A549 (cell line): ENCODE measurements around the gene MANSC1. TPM values are rescaled to one million over a fixed set of nuclear protein-coding genes. Genes with fewer than 3 reads are reported as not detected.

Experiments
- ATAC-seq, 2 experiments: fragments of 200-7000 bp in 1 of 2; fragments of >200 bp in 1 of 2; cut with Nextera tagmentation in 1 of 2; cut with Tn5 transposase in 1 of 2; 3 replicates each; pipeline versions ENCODE4 v1.8.0 to v1.9.1; 2018 to 2020; ENCODE audit warnings: mild to moderate bottlenecking in 1 of 2, moderate library complexity in 1 of 2
- CTCF ChIA-PET: fragments of 300-600 bp; sonication (Branson Sonifier 250); formaldehyde crosslinking; extraction: SDS; loops from one replicate; lab custom pipeline; 2021; ENCODE audit warnings: antibody characterized with exemption, inconsistent platforms; lab: Yijun Ruan, JAX
- POLR2A ChIA-PET: fragments of 350-600 bp; formaldehyde crosslinking; extraction: SDS; loops from one replicate; lab custom pipeline; 2021; ENCODE audit warnings: antibody characterized with exemption, inconsistent platforms; lab: Yijun Ruan, JAX
- DNase-seq, 2 experiments: peaks; one replicate each; pipeline versions ENCODE4 v3.0.0 to v3.0.0-alpha.2; 2011 to 2016; ENCODE audit warnings: low read depth in 1 of 2, low spot score in 1 of 2
- FAIRE-seq: peaks from 2 replicates; lab custom pipeline; 2011; peaks lifted over from hg19 to GRCh38; lab: Jason Lieb, UNC
- H3K27ac ChIP-seq, 2 experiments: fragments of >200 bp; sonication (Bioruptor Twin); formaldehyde crosslinking; 3 replicates each; pipeline ENCODE4 v1.5.1; 2016 to 2017
- H3K4me1 ChIP-seq: fragments of >200 bp; sonication (Bioruptor Twin); formaldehyde crosslinking; 3 replicates; pipeline ENCODE4 v1.6.1; 2016
- H3K4me2 ChIP-seq: fragments of >200 bp; sonication (Bioruptor Twin); formaldehyde crosslinking; 3 replicates; pipeline ENCODE4 v1.6.1; 2016
- H3K4me3 ChIP-seq: fragments of >200 bp; sonication (Bioruptor Twin); formaldehyde crosslinking; 3 replicates; pipeline ENCODE4 v1.5.1; 2016
- H3K9me3 ChIP-seq: fragments of >200 bp; sonication (Bioruptor Twin); formaldehyde crosslinking; 3 replicates; pipeline ENCODE4 v1.6.1; 2016
- CHD4 ChIP-seq: fragments of 200-600 bp; sonication (generic); IDR thresholded peaks from 2 replicates; pipeline ENCODE4 v1.6.1; 2016; ENCODE audit warnings: antibody characterized with exemption, mild to moderate bottlenecking, borderline replicate concordance
- HDAC2 ChIP-seq: fragments of 200-600 bp; sonication (generic); IDR thresholded peaks from 2 replicates; pipeline ENCODE4 v1.6.1; 2016
- HOXB5 ChIP-seq: fragments of 250-450 bp; sonication (Bioruptor Pico); IDR thresholded peaks from 2 replicates; pipeline ENCODE4 v1.5.0; 2020; ENCODE audit warnings: mild to moderate bottlenecking, moderate library complexity
- KDM1A ChIP-seq: fragments of 200-600 bp; sonication (generic); IDR thresholded peaks from 2 replicates; pipeline ENCODE4 v1.6.1; 2016; ENCODE audit warnings: low read depth, mild to moderate bottlenecking
- RNF2 ChIP-seq: fragments of 200-600 bp; sonication (generic); IDR thresholded peaks from 2 replicates; pipeline ENCODE4 v1.6.1; 2016; ENCODE audit warnings: low read depth, mild to moderate bottlenecking, antibody characterized with exemption, moderate library complexity, borderline replicate concordance
- SREBF2 ChIP-seq: fragments of 450-650 bp; IDR thresholded peaks from 2 replicates; pipeline ENCODE4 v1.6.1; 2014; ENCODE audit warnings: mild to moderate bottlenecking, moderate library complexity
- WGBS: methylation state at CpG from one replicate; pipeline ENCODE4 v1.1.6; 2017; ENCODE audit errors: missing lambda C conversion rate; 5-methylcytosine and 5-hydroxymethylcytosine counted together
- polyA plus RNA-seq, 4 experiments: library from polyadenylated mRNA; depleted of rRNA in 3 of 4; stranded (reverse); fragments of >200 nt; fragmentation: RNase III in 1 of 4; extraction: RNeasy Plus Mini Kit Qiagen cat#74134 plus additional on column Dnase treatment in 1 of 4; gene quantifications; 2 replicates in 3 of 4; 3 replicates in 1 of 4; pipeline ENCODE4 v1.2.3, GENCODE V29; 2011 to 2017
- TF ChIP-seq, protein P1 (sequence below): fragments of >200 bp; sonication (Bioruptor Twin); formaldehyde crosslinking; IDR thresholded peaks from 3 replicates; pipeline ENCODE4 v1.5.1; 2016
- TF ChIP-seq, protein P2 (sequence below): fragments of 450-650 bp; IDR thresholded peaks from 2 replicates; pipeline ENCODE4 v1.6.1; 2014; ENCODE audit warnings: antibody characterized with exemption
- TF ChIP-seq, protein P3 (sequence below): IDR thresholded peaks from 2 replicates; pipeline ENCODE4 v1.6.1; 2012; ENCODE audit warnings: low read depth, borderline replicate concordance
- TF ChIP-seq, protein P4 (sequence below): fragments of 250-450 bp; sonication (Bioruptor Pico); IDR thresholded peaks from 2 replicates; pipeline ENCODE4 v1.5.0; 2021; ENCODE audit warnings: mild to moderate bottlenecking, moderate library complexity, borderline replicate concordance
- TF ChIP-seq, protein P5 (sequence below): fragments of 200-600 bp; sonication (generic); IDR thresholded peaks from 2 replicates; pipeline ENCODE4 v1.6.1; 2016; ENCODE audit warnings: antibody characterized with exemption, mild to moderate bottlenecking, moderate library complexity

The MANSC1 gene
- polyA plus RNA-seq, 2 of the 4 experiments (the other 2 are of a cell fraction): 3.7 to 3.9 TPM

DNA sequence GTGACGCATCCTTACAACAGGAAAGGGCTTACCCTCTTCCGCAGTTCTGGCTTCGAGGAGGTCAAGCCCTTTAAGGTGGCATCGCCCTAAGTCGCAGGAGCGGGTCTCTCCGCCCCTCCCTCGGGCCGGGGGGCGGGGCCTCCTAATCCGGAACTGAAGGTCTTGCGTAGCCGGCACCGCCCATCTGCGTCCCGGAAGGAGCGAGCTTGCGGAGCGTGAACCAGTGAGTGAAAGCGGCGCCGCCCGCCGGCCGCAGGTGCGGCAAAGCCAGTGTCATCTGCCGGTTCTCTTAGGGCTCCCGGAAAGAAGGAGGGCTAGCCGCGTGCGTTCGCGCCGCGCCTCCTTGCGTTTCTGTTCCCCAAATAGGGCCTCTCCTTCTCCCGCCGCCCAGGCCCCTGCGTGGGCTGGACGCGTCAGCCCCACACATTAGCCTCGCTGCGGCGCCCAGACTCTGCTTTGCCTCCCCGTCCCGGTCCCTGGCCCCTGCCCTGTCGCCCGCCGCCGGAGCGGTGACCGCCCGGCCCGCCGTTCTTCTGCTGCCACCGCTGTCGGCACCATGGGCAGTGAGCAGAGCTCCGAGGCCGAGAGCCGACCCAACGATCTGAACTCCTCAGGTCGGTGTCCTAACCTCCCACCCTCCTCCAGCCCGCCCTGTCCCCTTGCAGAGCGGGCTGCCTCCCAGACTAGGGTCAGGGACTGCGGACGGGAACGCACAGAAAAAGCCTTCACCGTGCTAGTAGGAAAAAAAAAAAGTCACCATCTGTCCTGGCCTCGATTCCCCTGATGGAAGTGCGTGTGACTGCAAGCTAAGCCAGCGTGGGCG, 7.1 kb upstream of the MANSC1 start, which contains the start of gene BORCS5 (continued):
- TF ChIP-seq, protein P1, sequence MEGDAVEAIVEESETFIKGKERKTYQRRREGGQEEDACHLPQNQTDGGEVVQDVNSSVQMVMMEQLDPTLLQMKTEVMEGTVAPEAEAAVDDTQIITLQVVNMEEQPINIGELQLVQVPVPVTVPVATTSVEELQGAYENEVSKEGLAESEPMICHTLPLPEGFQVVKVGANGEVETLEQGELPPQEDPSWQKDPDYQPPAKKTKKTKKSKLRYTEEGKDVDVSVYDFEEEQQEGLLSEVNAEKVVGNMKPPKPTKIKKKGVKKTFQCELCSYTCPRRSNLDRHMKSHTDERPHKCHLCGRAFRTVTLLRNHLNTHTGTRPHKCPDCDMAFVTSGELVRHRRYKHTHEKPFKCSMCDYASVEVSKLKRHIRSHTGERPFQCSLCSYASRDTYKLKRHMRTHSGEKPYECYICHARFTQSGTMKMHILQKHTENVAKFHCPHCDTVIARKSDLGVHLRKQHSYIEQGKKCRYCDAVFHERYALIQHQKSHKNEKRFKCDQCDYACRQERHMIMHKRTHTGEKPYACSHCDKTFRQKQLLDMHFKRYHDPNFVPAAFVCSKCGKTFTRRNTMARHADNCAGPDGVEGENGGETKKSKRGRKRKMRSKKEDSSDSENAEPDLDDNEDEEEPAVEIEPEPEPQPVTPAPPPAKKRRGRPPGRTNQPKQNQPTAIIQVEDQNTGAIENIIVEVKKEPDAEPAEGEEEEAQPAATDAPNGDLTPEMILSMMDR: peak; percentile 43
- peak; percentile 49; the same call in 1 of the 2 replicates for TF ChIP-seq RNF2
- TF ChIP-seq, protein P2, sequence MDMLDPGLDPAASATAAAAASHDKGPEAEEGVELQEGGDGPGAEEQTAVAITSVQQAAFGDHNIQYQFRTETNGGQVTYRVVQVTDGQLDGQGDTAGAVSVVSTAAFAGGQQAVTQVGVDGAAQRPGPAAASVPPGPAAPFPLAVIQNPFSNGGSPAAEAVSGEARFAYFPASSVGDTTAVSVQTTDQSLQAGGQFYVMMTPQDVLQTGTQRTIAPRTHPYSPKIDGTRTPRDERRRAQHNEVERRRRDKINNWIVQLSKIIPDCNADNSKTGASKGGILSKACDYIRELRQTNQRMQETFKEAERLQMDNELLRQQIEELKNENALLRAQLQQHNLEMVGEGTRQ: 0 out of 2 replicates have a peak, but pooled peaks have one; percentile 8
- TF ChIP-seq, protein P3, sequence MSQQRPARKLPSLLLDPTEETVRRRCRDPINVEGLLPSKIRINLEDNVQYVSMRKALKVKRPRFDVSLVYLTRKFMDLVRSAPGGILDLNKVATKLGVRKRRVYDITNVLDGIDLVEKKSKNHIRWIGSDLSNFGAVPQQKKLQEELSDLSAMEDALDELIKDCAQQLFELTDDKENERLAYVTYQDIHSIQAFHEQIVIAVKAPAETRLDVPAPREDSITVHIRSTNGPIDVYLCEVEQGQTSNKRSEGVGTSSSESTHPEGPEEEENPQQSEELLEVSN: peak; percentile 77
- TF ChIP-seq, protein P4, sequence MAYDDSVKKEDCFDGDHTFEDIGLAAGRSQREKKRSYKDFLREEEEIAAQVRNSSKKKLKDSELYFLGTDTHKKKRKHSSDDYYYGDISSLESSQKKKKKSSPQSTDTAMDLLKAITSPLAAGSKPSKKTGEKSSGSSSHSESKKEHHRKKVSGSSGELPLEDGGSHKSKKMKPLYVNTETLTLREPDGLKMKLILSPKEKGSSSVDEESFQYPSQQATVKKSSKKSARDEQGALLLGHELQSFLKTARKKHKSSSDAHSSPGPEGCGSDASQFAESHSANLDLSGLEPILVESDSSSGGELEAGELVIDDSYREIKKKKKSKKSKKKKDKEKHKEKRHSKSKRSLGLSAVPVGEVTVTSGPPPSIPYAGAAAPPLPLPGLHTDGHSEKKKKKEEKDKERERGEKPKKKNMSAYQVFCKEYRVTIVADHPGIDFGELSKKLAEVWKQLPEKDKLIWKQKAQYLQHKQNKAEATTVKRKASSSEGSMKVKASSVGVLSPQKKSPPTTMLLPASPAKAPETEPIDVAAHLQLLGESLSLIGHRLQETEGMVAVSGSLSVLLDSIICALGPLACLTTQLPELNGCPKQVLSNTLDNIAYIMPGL: 0 out of 2 replicates have a peak, but pooled peaks have one; percentile 29

DNA sequence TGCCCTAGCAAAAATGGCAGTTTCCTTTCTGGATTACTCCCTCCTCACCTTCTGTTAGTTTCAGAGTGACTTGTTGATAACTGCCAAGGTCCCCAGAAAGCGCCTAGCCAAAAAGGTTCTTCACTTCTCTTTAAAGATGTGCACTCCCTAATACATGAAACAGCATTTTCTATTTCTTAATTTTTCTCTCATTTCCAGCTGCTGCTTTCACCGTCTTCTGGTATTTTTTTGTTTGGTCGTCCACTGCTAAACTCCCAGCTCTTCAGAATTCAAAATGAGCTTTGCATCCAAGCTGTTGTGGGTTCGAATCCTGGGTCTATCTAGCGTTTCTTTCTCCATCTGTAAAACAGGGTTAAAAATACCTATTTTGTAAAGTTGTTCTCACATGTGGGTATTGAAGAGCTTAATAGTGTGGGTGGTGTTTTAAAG, 6.4 kb upstream of the MANSC1 start:
- H3K4me3 ChIP-seq: peak overlapping the region; percentile 73
- no peaks in the 10 kb centered on the region for H3K9me3 ChIP-seq
- H3K4me2 ChIP-seq: peak overlapping the region; percentile 92
- WGBS: 23% methylated on average over 5 of the region's 5 CpGs
- ChIA-PET POLR2A (interaction anchor here (0.6 to 1.6 kb wide), 11 partner anchors 9 to 1783 kb away, joined by 3 to 6 read pairs (median 4); partner anchors contain the start of genes CREBL2 and LRP6), CTCF (interaction anchor here (0.9 to 3.2 kb wide), 10 partner anchors 10 to 303 kb away, joined by 3 to 19 read pairs (median 6); no protein-coding TSS in a partner anchor)
- peak; percentile 81; the same call in 1 of the 2 replicates for TF ChIP-seq CHD4
- TF ChIP-seq RNF2: no peak
- TF ChIP-seq SREBF2: no peak
- TF ChIP-seq, protein P3: no peak
- TF ChIP-seq HDAC2: 0 out of 2 replicates have a peak, but pooled peaks have one; percentile 47
- peak; percentile 73 for TF ChIP-seq KDM1A
- TF ChIP-seq, protein P5, sequence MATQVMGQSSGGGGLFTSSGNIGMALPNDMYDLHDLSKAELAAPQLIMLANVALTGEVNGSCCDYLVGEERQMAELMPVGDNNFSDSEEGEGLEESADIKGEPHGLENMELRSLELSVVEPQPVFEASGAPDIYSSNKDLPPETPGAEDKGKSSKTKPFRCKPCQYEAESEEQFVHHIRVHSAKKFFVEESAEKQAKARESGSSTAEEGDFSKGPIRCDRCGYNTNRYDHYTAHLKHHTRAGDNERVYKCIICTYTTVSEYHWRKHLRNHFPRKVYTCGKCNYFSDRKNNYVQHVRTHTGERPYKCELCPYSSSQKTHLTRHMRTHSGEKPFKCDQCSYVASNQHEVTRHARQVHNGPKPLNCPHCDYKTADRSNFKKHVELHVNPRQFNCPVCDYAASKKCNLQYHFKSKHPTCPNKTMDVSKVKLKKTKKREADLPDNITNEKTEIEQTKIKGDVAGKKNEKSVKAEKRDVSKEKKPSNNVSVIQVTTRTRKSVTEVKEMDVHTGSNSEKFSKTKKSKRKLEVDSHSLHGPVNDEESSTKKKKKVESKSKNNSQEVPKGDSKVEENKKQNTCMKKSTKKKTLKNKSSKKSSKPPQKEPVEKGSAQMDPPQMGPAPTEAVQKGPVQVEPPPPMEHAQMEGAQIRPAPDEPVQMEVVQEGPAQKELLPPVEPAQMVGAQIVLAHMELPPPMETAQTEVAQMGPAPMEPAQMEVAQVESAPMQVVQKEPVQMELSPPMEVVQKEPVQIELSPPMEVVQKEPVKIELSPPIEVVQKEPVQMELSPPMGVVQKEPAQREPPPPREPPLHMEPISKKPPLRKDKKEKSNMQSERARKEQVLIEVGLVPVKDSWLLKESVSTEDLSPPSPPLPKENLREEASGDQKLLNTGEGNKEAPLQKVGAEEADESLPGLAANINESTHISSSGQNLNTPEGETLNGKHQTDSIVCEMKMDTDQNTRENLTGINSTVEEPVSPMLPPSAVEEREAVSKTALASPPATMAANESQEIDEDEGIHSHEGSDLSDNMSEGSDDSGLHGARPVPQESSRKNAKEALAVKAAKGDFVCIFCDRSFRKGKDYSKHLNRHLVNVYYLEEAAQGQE: no peak
- no peak for TF ChIP-seq HOXB5 (CRISPR knock-in tag)
- FAIRE-seq (no peak), ATAC-seq (no peak), DNase-seq (no peak)
- H3K27ac ChIP-seq: peak overlapping the region; percentile 88 to 94
- H3K4me1 ChIP-seq: peaks cover 14% of the 10 kb centered on the region
